Brain microvascular endothelial cell (primary cell): ENCODE data around the gene SMAD3.
"Not testable (repeated sequence)": the region's sequence is repeated elsewhere in the genome, so short reads cannot be mapped to it uniquely, and the experiment has no call there.

ENCODE experiments used
- DNase-seq: peaks from one replicate; pipeline ENCODE4 v3.0.0-alpha.2; 2020
- H3K27ac ChIP-seq: fragments of 250-450 bp; sonication (Bioruptor Pico); 2 replicates; pipeline ENCODE4 v1.5.1; 2020; ENCODE audit warnings: mild to moderate bottlenecking, moderate library complexity
- H3K27me3 ChIP-seq: fragments of 250-450 bp; sonication (Bioruptor Pico); replicated peaks from 2 replicates; pipeline ENCODE4 v1.5.1; 2020; ENCODE audit warnings: mild to moderate bottlenecking
- H3K36me3 ChIP-seq: fragments of 250-450 bp; sonication (Bioruptor Pico); replicated peaks from 2 replicates; pipeline ENCODE4 v1.5.1; 2020; ENCODE audit warnings: mild to moderate bottlenecking
- H3K4me3 ChIP-seq: 2 replicates; pipeline ENCODE4 v1.5.1; 2011; ENCODE audit warnings: low read depth, mild to moderate bottlenecking, control low read depth, low read length, moderate library complexity
- CTCF ChIP-seq: IDR thresholded peaks from 2 replicates; pipeline ENCODE4 v1.5.1; 2011; ENCODE audit warnings: low read depth, mild to moderate bottlenecking, moderate library complexity, low read length, control low read depth, inconsistent platforms; ENCODE audit errors: missing control alignments
- in situ Hi-C: cut with HindIII; loops from 2 replicates; pipeline ENCODE4 v1.10.0; 2017; ENCODE audit warnings: low sequenced_read_pairs, low pct_ligation_motif_present

Gene SMAD3

GRCh38 chr15:67121644-67122605 lies 56.5 kb downstream of the SMAD3 start:
- no peak for DNase-seq
- peak overlapping the region; percentile 100 for H3K27ac ChIP-seq
- peaks cover 24% of the 10 kb centered on the region for H3K36me3 ChIP-seq
- in situ Hi-C loops, result no loop called here
- no peak for TF ChIP-seq CTCF
- no peak overlapping the region for H3K4me3 ChIP-seq
- H3K27me3 ChIP-seq, result no peaks in the 10 kb centered on the region

- DNase-seq, H3K4me3 ChIP-seq, H3K27me3 ChIP-seq, in situ Hi-C loops: not testable (repeated sequence)
- H3K36me3 ChIP-seq, result peaks cover 31% of the 10 kb centered on the region
- peak overlapping the region; percentile 100 for H3K27ac ChIP-seq
These were observed 57.4 kb downstream of the SMAD3 start for GRCh38 chr15:67122816-67123215.

- in situ Hi-C loops, H3K27me3 ChIP-seq, DNase-seq, H3K4me3 ChIP-seq: not testable (repeated sequence)
- H3K36me3 ChIP-seq, result peaks cover 31% of the 10 kb centered on the region
- H3K27ac ChIP-seq, result peak overlapping the region; percentile 100
These were observed 57.9 kb downstream of the SMAD3 start for GRCh38 chr15:67123291-67123690.

GRCh38 chr15:67124111-67124510 lies 58.7 kb downstream of the SMAD3 start:
- no peak for DNase-seq
- H3K4me3 ChIP-seq, result no peak overlapping the region
- peak overlapping the region; percentile 100 for H3K27ac ChIP-seq
- no peaks in the 10 kb centered on the region for H3K27me3 ChIP-seq
- H3K36me3 ChIP-seq, result peaks cover 34% of the 10 kb centered on the region
- no peak for TF ChIP-seq CTCF
- in situ Hi-C loops, result no loop called here

- Histone ChIP-seq H3K27ac (peak overlapping the region; percentile 100), H3K4me3 (no peak overlapping the region)
- in situ Hi-C loops, result no loop called here
These were observed 59.6 kb downstream of the SMAD3 start for GRCh38 chr15:67124911-67125588.

More at GRCh38 chr15:67124911-67125588, 59.6 kb downstream of the SMAD3 start:
- no peak for TF ChIP-seq CTCF
- Histone ChIP-seq H3K36me3 (peaks cover 40% of the 10 kb centered on the region), H3K27me3 (no peaks in the 10 kb centered on the region)
- no peak for DNase-seq
